ES-I3 (cell line): ENCODE data around the gene SPATA45.
A peak's percentile ranks its signal among the peaks of the same experiment; 100 is the strongest.
"Not testable (repeated sequence)": the region's sequence is repeated elsewhere in the genome, so short reads cannot be mapped to it uniquely, and the experiment has no call there.

ENCODE experiments used
- H3K36me3 ChIP-seq: 2 replicates; pipeline ENCODE4 v1.6.1; 2013; ENCODE audit warnings: mild to moderate bottlenecking, low read length, control low read depth, moderate library complexity; ENCODE audit not compliant: insufficient read depth
- H3K4me1 ChIP-seq: 2 replicates; pipeline ENCODE4 v1.6.1; 2013; ENCODE audit warnings: mild to moderate bottlenecking, control low read depth, low read length; ENCODE audit not compliant: insufficient read depth
- H3K9ac ChIP-seq: 2 replicates; pipeline ENCODE4 v1.6.1; 2013; ENCODE audit warnings: low read depth, mild to moderate bottlenecking, low read length, moderate library complexity
- H3K9me3 ChIP-seq: 2 replicates; pipeline ENCODE4 v1.6.1; 2013; ENCODE audit warnings: mild to moderate bottlenecking, low read length, moderate library complexity; ENCODE audit not compliant: control insufficient read depth, insufficient read depth

The SPATA45 gene

DNA sequence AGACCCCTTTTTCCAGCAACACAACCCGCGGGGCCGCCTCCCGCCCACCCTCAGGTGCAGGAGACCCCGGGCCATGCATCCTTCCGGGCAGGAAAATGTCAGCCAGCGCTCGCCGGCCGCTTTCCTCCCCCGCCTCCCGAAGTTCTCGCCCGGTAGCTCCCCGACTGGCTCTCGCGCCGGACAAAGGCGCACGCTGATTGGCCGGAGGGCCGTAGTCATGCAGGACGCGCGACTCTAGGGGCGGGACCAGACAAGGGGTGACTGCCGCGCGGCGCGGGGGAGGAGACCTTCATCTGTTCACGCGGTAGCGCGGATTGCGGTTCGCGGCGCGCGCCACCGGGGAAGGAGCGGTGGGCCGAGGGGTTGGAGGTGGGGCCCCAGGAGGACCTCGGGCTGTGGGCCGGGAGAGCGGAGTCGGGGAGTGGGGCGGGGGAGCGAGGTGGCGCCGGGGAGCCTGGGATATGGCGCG lies 10.6 kb upstream of the SPATA45 start, which contains the start of gene FLVCR1:
Gene FLVCR1 (plus strand): TSS at position 284 of the 469 bp plus-strand sequence. CDS start 178 bp downstream, at position 462.
- H3K9ac ChIP-seq, result peak within 1 kb of the TSS; percentile 90

DNA sequence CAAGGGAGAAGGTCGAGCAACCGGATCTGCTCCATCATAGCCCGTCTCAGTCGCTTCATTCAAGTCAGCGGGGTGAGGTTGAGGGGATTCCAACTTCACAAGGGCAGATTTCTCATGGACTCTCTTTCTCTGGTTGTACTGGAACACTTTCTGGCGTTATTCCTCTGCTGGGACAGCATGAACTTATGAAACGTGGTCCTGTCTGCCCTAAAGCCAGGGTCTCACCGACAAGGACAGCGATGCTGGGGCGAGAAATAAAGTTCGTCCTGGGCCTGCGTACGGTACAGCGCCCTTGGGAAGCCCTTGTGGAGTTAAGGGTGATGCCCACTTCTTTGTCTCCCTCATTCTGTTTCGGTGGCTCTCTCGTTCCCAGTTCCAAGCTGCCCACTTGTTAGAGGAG lies 9.3 kb upstream of the SPATA45 start:
- H3K36me3 ChIP-seq, result peaks cover 8% of the 10 kb centered on the region
- peaks cover 7% of the 10 kb centered on the region; the same call in 1 of the 2 replicates for H3K4me1 ChIP-seq
- no peaks in the 10 kb centered on the region for H3K9me3 ChIP-seq
- peak overlapping the region; percentile 90 for H3K9ac ChIP-seq

More for the DNA sequence above, 10.6 kb upstream of the SPATA45 start, which contains the start of gene FLVCR1:
- peaks cover 8% of the 10 kb centered on the region for H3K36me3 ChIP-seq
- no peaks in the 10 kb centered on the region for H3K4me1 ChIP-seq
- 0 out of 2 replicates have a peak, but pooled peaks cover 3% of the 10 kb centered on the region for H3K9me3 ChIP-seq

DNA sequence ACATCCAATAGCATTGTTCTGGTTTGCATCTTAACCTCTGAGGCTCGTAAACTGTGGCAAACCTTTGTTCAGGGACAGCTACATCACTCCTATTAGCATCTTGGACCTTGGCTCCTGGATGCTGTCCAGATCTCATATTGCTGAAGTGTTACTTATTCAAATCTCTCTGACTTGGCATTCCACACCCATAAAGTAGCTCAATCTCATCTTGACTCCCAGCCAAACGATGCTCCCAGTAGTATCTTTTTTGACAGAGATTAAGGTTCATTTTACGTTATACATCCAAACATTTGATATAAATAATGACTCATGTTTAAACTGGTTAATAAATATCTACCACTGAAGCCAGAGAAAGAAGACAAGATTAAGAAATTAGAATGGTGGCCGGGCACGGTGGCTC lies 6.2 kb upstream of the SPATA45 start:
- Histone ChIP-seq H3K9me3 (no peaks in the 10 kb centered on the region), H3K4me1 (peaks cover 7% of the 10 kb centered on the region; the same call in 1 of the 2 replicates)

DNA sequence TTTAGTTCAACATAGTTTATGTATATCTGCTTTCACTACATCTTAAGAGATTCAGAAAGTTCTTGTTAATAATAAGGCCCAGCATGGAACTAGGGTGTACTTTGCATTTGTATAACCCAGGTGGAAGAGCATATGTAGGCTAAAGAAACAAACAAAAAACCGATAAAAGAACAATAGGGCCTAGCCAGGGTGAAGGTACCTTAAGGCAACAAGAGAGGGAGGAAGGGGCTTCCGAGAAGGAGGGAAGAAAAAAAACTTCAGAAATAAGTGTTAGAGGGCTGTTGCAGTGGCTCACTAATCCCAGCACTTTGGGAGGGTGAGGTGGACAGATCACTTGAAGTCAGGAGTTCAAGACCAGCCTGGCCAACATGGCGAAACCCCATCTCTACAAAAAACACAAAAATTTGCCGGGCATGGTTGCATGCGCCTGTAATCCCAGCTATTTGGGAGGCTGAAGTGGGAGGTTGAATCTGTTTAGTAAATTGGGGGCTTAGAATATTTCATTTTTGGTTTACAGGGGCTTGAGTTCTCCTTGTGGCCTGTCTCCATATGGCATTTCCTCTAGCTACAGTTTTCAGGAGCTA lies 4.7 kb upstream of the SPATA45 start:
- peaks cover 7% of the 10 kb centered on the region; the same call in 1 of the 2 replicates for H3K4me1 ChIP-seq

More for the DNA sequence above, 6.2 kb upstream of the SPATA45 start:
- no peaks in the 10 kb centered on the region for H3K36me3 ChIP-seq
- H3K9ac ChIP-seq, result no peak overlapping the region

DNA sequence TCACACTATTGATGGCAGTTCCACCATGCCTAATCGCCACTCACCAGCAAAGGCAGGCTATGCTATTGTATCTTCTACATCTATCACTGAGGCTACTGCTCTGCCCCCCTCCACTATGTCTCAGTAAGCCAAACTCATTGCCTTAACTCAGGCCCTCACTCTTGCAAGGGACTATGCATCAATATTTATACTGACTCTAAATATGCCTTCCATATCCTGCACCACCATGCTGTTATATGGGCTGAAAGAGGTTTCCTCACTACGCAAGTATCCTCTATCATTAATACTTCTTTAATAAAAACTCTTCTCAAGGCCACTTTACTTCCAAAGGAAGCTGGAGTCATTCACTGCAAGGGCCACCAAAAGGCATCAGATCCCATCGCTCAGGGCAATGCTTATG lies 2.9 kb downstream of the SPATA45 start:
- H3K4me1 ChIP-seq, H3K9ac ChIP-seq, H3K36me3 ChIP-seq, H3K9me3 ChIP-seq: not testable (repeated sequence)

More for the DNA sequence above, 4.7 kb upstream of the SPATA45 start:
- Histone ChIP-seq H3K9me3 (no peaks in the 10 kb centered on the region), H3K9ac (no peak overlapping the region), H3K36me3 (no peaks in the 10 kb centered on the region)

DNA sequence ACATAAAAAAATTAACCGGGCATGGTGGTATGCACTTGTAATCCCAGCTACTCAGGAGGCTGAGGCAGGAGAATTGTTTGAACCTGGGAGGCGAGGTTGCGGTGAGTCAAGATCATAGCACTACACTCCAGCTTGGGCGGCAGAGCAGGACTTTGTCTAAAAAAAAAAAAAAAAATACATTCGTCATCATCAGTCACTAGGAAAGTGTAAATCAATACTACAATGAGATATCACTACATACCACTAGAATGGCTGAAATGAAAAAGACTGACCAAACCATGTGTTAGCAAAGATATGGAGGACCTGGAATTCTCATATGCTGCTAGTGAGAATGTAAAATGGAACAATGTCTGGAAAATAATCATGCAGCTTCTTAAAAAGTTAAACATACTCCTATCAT lies 9.3 kb downstream of the SPATA45 start:
- Histone ChIP-seq H3K36me3 (no peaks in the 10 kb centered on the region), H3K4me1 (no peaks in the 10 kb centered on the region), H3K9me3 (0 out of 2 replicates have a peak, but pooled peaks cover under 1% of the 10 kb centered on the region), H3K9ac (no peak overlapping the region)

DNA sequence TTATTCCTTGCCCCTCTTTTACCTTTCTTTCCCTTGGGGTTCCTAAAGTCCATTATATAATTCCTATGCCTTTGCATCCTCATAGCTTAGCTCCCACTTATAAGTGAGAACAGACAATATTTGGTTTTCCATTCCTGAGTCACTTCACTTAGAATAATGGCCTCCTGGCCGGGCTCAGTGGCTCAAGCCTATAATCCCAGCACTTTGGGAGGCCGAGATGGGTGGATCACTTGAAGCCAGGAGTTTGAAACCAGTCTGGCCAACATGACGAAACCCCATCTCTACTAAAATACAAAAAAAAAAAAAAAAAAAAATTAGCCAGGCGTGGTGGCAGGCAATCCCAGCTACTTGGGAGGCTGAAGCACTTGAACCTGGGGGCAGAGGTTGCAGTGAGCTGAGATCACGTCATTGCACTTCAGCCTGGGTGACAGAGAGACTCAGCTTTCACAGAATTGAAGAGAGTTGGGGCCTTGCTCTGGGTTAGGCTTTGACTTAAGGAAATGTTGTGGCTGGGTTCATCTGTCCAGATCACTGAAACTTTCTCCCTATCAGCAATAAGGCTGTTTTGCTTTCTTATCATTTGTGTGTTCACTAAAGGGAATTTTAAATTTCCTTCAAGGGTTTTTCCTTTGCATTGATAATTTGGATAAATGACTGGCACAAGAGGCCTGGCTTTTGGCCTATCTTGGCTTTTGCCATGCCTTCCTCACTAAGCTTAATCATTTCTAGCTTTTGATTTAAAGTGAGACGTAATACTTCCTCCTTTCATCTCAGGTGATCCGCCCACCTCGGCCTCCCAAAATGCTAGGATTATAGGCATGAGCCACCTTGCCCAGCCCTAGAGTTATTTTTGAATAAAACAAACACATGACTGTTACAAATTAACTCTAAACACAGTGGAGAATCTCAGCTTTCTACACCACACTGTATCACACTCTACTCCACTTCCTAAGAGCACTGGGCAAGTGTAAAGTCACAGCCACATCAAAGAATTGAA lies 13.9 kb downstream of the SPATA45 start:
- not testable (repeated sequence) for H3K36me3 ChIP-seq, H3K9ac ChIP-seq, H3K9me3 ChIP-seq, H3K4me1 ChIP-seq

DNA sequence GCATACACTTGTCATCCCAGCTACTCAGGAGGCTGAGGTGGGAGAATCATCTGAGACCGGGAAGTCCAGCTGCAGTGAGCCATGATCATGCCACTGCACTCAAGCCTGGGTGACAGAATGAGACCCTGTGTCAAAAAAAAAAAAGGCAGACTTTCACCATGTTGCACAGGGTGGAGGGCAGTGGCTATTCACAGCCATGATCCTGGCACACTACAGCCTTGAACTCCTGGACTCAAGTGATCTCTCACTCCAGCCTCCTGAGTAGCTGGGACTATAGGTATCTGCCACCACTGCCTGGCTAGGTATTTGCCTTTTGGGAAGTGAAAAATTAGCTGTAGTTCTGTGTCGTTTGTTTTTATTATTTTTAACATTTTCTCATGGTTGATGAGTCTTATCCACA lies 19.1 kb downstream of the SPATA45 start:
- H3K9me3 ChIP-seq, result peaks cover 17% of the 10 kb centered on the region
- no peaks in the 10 kb centered on the region for H3K36me3 ChIP-seq
- H3K9ac ChIP-seq, result no peak overlapping the region
- H3K4me1 ChIP-seq, result no peaks in the 10 kb centered on the region

DNA sequence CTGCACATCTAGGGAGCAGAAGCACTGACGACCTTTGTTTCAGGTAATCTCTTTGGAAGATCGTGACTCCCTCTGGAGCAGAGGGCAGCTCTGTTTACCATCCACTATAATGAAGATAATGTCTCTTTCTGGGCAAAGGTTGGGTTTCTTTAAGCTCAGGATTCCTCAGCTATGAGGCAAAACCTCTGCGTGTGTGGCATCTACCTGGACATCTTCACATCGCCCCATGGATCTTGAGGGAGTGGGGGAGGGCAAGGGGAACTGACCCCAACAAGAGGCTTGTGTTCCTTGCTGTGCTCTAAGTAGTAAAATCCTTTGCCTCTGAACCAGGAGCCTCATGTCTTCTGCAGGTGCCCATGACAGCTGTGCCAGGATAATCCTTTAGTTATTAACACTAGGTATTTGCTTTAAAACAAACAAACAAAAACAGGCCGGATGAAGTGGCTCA lies 19.6 kb downstream of the SPATA45 start:
- Histone ChIP-seq H3K9ac (no peak overlapping the region), H3K4me1 (no peaks in the 10 kb centered on the region), H3K36me3 (no peaks in the 10 kb centered on the region), H3K9me3 (peaks cover 17% of the 10 kb centered on the region)

DNA sequence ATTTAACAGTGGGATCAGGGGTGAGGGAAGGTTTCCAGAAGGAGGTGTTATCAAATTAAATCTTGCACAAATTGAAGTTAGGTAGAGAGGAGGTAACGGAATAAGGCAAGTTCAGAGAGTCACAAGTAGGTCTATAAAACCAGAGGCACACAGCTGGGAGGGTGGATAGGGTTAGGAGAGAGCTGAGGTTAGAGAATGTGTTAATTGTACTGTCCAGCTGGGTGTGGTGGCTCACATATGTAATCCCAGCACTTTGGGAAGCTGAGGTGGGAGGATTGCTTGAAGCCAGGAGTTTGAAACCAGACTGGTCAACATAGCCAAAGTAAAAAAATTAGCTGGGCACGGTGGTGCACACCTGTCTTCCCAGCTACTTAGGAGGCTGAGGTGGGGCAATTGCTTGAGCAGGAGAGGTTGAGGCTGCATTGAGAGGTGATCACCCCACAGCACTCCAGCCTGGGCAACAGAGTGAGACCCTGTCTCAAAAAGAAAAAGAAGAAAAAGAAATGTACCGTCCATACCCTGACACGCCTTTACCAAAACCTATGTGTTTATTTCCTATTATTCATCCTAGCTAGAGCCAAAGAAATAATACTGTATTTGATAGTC lies 20.2 kb downstream of the SPATA45 start:
- Histone ChIP-seq H3K9me3 (peaks cover 17% of the 10 kb centered on the region), H3K4me1 (no peaks in the 10 kb centered on the region), H3K36me3 (no peaks in the 10 kb centered on the region), H3K9ac (no peak overlapping the region)

DNA sequence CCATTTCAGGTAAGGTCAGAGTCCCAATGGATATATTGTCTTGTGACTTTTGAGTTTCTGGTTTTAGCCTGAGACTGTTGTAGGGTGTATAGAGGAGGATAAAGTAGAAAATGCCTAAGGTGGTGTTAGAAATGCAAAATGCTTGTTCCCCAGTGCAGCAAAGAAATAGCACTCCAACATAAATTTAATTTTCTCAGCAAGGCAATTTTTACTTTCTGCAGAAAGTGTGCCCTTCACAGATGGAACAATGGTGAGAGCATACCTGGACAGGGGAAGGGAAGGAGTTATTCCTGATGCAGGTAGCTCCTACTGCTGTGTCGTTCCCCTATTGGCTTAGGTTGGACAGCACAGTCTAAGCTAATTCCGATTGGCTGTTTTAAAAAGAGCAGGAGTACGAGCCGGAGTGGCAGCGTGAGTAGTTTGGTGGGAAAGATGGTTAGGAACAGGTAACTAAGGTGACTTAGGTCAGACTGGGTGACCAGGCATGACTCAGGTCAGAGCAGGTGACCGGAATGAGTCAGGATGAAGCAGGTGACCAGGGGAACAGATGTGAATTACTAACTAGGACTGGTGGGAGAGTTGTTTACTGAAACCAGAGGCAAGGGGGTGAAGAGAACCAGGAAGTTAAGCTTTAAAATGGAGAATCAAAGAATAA lies 21.5 kb downstream of the SPATA45 start:
- H3K9me3 ChIP-seq, result peaks cover 17% of the 10 kb centered on the region
- no peaks in the 10 kb centered on the region for H3K36me3 ChIP-seq
- no peak overlapping the region for H3K9ac ChIP-seq
- H3K4me1 ChIP-seq, result no peaks in the 10 kb centered on the region

DNA sequence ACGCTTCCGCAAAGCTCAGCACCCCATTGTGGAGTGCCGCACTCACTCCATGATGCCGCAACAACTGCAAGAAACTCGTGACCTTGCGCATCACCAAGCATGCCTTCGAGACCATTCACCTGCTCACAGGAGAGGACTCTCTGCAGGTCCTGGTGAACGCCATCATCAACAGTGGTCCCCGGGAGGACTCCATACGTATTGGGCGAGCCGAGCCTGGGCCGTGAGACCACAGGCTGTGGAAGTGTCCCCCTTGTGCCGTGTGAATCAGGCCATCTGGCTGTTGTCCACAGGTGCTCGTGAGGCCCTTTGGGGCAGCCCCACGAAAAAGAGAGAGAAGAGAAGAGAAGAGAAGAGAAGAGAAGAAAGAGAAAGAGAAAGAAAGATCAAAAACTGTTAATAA lies 23.2 kb downstream of the SPATA45 start:
- peaks cover 4% of the 10 kb centered on the region; the same call in 1 of the 2 replicates for H3K4me1 ChIP-seq
- no peak overlapping the region for H3K9ac ChIP-seq
- peaks cover 17% of the 10 kb centered on the region for H3K9me3 ChIP-seq
- no peaks in the 10 kb centered on the region for H3K36me3 ChIP-seq

DNA sequence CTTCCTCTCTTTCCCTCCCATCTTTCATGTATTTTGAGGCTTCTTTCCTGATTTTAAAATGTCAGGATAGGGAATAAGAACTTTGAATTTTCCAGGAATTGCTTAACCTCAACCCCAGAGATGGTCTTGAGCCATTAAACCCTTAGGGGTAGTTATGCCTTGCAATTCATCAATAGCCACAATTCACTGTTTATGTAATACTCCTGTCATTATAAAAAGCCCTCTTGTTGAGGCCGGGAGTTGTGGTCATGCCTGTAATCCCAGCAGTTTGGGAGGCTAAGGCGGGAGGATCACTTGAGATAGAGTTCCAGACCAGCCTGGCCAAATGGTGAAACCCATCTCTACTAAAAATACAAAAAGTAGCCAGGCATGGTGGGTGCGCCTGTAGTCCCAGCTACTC lies 24.5 kb downstream of the SPATA45 start:
- Histone ChIP-seq H3K4me1 (peaks cover 4% of the 10 kb centered on the region; the same call in 1 of the 2 replicates), H3K36me3 (no peaks in the 10 kb centered on the region)

DNA sequence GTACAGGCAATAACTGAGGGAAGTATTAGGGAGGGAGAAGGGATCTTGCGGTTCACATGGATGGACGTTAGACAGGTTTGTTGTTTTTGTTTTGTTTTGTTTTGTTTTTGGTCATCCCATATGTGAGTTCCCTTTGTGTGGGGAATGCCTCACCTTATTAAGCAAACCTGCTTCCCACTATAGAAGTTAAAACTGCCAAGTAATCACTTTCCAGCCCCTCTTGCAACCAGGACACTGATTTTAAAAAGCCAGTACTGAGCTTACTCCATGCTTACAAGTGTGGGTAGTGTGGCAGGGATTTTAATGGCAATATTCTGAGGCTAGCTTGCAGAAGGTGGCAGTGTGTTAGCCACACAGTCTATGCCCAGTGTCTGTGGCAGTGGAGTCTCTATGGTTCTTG lies 26.5 kb downstream of the SPATA45 start:
- H3K9ac ChIP-seq, result no peak overlapping the region
- H3K4me1 ChIP-seq, result peaks cover 4% of the 10 kb centered on the region; the same call in 1 of the 2 replicates
- peaks cover 10% of the 10 kb centered on the region for H3K9me3 ChIP-seq
- no peaks in the 10 kb centered on the region for H3K36me3 ChIP-seq

More for the DNA sequence above, 24.5 kb downstream of the SPATA45 start:
- Histone ChIP-seq H3K9ac (no peak overlapping the region), H3K9me3 (peaks cover 17% of the 10 kb centered on the region)
